ENCODE measurements around the gene ZMYM1.

GRCh38 chr1:35062518-35063196 lies 16.5 kb upstream of the ZMYM1 start:
- TF ChIP-seq POLR2AphosphoS5 (IDR thresholded peaks at IDR 0.05), result no peak
- TF ChIP-seq, protein P1, sequence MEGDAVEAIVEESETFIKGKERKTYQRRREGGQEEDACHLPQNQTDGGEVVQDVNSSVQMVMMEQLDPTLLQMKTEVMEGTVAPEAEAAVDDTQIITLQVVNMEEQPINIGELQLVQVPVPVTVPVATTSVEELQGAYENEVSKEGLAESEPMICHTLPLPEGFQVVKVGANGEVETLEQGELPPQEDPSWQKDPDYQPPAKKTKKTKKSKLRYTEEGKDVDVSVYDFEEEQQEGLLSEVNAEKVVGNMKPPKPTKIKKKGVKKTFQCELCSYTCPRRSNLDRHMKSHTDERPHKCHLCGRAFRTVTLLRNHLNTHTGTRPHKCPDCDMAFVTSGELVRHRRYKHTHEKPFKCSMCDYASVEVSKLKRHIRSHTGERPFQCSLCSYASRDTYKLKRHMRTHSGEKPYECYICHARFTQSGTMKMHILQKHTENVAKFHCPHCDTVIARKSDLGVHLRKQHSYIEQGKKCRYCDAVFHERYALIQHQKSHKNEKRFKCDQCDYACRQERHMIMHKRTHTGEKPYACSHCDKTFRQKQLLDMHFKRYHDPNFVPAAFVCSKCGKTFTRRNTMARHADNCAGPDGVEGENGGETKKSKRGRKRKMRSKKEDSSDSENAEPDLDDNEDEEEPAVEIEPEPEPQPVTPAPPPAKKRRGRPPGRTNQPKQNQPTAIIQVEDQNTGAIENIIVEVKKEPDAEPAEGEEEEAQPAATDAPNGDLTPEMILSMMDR (IDR thresholded peaks at IDR 0.05), result no peak

Measured in breast epithelium (tissue), 3 donors.